Mucosa of gallbladder (tissue), 1 donor: ENCODE data around the gene LDLRAD3. TPM values are rescaled to one million over a fixed set of nuclear protein-coding genes. Genes with fewer than 3 reads are reported as not detected.

Experiments
- DNase-seq: peaks from one replicate; pipeline ENCODE4 v3.0.0-alpha.2; 2020; ENCODE audit warnings: low spot score
- total RNA-seq: library from RNA; stranded (reverse); gene quantifications from one replicate; pipeline ENCODE4 v1.2.1, GENCODE V29; 2021
- donor health status: DM: no; HTN: no; CAD: no.

Gene LDLRAD3
- total RNA-seq, 1 donor from 2014 or later, result 5.0 TPM

DNA sequence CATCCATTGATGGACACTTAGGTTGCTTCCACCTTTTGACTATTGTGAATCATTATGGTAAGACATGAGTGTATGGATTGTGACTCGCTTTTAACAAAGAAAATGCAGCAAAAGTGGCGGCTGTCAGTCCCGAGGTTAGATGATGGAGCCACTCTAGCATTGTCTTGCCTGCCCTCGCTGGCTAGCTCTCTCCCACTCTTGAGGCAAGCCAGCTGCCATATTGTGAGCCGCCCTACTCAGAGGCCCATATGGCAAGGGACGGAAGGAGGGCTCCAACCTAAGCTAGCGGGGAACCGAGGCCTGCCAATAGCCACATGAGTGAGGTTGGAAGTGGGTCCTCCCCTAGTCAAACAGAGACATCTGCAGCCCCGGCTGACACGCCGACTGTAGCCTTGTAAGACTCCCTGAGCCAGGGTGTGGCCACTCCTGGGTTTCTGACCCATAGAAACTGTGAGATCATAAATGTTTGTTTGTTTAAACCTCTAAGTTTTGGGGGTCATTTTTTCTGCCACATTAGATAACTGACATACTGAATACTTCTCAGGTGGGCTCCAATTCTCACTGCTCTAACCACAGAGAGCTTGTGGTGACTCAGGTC lies 160.2 kb downstream of the LDLRAD3 start:
- no peak for DNase-seq

GRCh38 chr11:36104660-36104992 lies 160.8 kb downstream of the LDLRAD3 start:
- no peak for DNase-seq

DNA sequence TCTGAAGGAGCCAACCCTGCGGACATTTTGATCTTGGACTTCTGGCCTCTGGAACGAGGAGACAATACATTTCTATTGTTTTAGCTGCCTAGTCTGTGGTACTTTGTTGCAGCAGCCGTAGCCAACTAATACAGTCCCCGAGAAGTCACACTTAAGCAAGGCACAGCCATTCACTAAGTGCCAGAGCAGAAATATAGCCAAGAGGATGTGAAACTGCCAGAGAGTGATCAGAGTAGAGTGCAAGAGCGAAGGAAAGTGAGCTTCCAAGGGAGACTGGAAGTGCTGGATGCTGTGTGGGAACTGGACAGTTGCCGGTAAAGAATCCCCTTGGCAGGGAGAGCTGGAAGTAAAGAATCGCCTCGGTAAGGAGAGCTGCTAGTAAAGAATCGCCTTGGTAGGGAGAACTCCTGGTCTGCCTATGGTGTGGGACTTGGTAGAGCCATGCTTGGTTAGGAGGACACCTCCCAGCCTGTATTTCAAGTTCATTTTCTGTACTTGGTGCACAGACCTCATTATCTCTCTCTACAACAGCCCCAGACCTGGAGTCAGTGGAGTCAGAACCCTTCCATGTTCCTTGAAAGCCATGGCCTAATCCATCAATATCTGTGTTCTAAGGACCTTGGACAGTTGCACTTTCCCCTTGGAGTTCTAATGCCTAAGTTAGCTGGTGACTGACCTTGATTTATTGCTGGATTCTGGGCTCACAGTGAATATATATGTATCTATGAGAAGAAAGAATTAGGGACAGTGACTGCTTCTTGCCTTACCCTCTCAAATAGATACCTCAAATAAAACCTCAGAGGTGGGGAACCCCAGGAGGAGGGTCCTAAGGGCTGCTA lies 162.1 kb downstream of the LDLRAD3 start:
- DNase-seq, result no peak

- DNase-seq, result no peak
These were observed 163.7 kb downstream of the LDLRAD3 start for GRCh38 chr11:36107547-36107946.

GRCh38 chr11:36108881-36109589 lies 165.2 kb downstream of the LDLRAD3 start:
- no peak for DNase-seq

GRCh38 chr11:36109590-36109849 lies 165.7 kb downstream of the LDLRAD3 start:
- no peak for DNase-seq

GRCh38 chr11:36109850-36110606 lies 166.2 kb downstream of the LDLRAD3 start:
- no peak for DNase-seq

- DNase-seq, result no peak
These were observed 167.0 kb downstream of the LDLRAD3 start for GRCh38 chr11:36110668-36111410.

- DNase-seq, result no peak
These were observed 170.2 kb downstream of the LDLRAD3 start for GRCh38 chr11:36114095-36114494.

DNA sequence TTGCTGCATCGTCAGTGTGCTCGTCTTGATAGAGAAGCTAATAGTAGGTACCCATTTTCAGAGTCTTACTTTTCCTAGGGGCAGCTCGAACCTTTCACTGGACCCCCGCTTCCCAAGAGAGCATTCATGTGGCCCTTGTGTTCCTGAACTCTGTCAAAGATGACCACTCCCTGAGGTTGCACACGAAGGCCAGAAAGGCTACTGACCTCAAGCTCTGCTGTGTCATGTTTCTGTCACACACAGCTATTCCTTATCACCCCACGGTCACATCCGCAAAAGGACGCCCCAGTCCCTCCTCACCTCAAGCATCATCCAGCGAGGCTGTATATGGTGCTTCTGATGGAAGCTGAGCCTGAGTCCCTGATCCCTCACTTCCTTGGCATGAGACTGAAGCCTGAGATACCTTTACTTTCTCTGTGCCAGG lies 171.5 kb downstream of the LDLRAD3 start:
- no peak for DNase-seq

- no peak for DNase-seq
These were observed 172.3 kb downstream of the LDLRAD3 start for GRCh38 chr11:36116161-36116560.

- DNase-seq, result no peak
These were observed 174.2 kb downstream of the LDLRAD3 start for GRCh38 chr11:36118084-36118483.

DNA sequence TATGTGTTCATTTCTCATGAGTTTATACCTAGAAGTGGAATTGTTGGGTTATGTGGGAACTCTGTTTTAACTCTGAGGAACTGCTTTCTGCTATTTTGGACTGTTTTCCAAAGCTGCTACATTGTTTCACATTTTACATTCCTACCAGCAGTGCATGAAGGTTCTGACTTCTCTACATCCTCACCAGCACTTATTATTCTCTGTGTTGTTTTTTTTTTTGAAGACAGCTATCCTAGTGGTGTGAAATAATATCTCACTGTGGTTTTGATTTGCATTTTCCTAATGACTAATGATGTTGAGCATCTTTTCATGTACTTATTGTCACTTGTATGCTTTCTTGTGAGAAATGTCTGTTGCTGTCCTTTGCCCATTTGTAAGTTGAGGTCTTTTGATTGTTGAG lies 175.4 kb downstream of the LDLRAD3 start:
- DNase-seq, result no peak

- DNase-seq, result no peak
These were observed 177.2 kb downstream of the LDLRAD3 start for GRCh38 chr11:36121054-36121453.

DNA sequence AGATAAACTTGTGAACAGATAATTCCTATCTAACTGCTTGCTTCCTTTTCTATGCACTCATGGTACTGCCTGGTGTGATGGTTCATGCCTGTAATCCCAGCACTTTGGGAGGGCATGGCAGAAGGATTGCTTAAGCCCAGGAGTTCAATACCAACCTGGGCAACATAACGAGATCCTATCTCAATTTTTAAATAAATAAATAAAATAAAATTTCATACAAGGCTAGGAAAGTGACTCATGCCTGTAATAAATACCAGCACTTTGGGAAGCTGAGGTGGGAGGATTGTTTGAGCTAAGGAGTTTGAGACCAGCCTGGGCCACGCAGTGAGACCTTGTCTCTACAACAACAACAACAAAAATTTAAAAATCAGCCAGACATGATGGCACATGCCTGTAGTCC lies 178.8 kb downstream of the LDLRAD3 start:
- DNase-seq, result no peak

DNA sequence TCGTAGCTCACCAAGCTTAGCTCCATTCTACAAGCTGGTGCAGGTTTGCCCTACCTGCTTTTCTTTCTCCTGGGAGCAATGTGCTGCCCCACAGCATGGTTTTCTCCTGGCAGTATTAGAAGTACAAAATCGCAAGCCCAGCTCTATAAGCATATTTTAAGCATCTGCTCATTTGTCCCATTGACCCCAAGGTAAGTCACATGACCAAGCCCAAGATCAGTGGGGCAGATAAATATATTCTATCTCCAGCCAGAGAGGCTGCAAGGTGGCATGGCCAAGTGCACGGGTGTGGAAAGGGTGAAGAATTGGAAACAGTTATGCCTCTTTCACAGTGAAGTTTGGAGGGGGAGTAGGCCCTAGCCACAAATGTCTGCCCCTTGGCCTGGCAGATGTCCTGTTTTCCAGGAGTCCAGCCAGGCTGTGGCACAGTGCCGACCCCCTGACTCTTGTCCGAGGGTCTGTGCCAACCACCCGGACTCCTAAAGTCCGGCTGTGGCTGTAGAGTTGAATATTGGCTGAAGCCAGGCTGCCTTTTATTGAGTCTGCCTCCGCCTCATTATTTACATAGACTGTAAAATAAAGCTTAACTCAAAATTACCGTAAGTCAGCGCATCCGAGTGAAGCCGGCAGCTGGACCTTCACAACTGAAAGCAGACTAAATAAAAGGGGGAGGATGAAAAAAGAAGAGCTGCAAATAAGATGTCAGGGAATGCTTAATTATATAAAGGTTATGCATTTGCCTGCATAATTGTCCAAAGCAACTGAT lies 179.7 kb downstream of the LDLRAD3 start:
- peak; percentile 12 for DNase-seq

GRCh38 chr11:36126678-36127077 lies 182.8 kb downstream of the LDLRAD3 start:
- DNase-seq, result no peak

- no peak for DNase-seq
These were observed 183.7 kb downstream of the LDLRAD3 start for GRCh38 chr11:36127550-36127949.

- DNase-seq, result no peak
These were observed 186.1 kb downstream of the LDLRAD3 start for GRCh38 chr11:36129955-36130354.

- no peak for DNase-seq
These were observed 186.5 kb downstream of the LDLRAD3 start for GRCh38 chr11:36130401-36130800.
